HTR-8/SVneo (cell line): ENCODE results near the gene CD7.

Experiments used
- DNase-seq: peaks from one replicate; pipeline ENCODE4 v3.0.0; 2011; ENCODE audit warnings: low spot score, mixed read lengths; ENCODE audit not compliant: insufficient read length
- FAIRE-seq: peaks from 2 replicates; lab custom pipeline; 2011; peaks lifted over from hg19 to GRCh38; lab: Jason Lieb, UNC

Gene CD7

DNA sequence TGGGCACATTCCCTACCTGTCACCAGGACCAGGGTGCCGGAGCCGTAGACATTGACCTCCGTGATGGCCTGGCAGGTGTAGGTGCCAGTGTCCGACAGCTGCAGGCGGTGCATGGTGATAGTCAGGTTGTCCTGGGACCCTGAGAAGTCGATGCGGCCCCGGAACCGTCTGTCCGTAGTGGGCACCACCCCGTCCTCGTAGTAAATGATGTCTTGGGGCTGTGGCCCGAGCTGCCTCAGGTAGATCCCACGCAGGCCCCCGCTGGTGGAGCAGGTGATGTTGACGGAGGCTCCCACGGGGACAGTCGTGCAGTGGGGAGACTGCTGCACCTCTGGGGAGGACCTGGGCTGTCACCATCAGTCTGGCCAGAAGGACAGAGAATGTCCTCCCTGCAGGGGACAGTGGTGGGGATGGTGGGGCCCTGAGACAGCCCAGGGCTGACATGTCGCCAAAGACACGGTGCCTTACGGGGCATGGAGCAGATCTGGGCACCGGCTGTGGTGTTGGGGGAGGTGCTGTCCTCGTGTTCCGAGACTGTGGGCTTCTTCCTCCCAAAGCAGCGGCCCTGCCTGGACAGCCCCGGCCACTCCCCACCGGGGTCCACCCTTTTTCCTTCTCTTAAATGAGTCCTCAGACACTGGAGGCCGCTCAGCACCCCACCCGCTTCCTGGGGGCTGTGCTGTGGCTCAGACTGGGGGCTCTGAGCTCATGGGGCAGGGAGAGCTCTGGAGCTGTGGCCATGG lies 586 bp downstream of the CD7 start:
- no peak for FAIRE-seq

GRCh38 chr17:82315703-82316358 lies 1.6 kb downstream of the CD7 start:
- FAIRE-seq (no peak), DNase-seq (no peak)

More for the DNA sequence above, 586 bp downstream of the CD7 start:
- DNase-seq = no peak

DNA sequence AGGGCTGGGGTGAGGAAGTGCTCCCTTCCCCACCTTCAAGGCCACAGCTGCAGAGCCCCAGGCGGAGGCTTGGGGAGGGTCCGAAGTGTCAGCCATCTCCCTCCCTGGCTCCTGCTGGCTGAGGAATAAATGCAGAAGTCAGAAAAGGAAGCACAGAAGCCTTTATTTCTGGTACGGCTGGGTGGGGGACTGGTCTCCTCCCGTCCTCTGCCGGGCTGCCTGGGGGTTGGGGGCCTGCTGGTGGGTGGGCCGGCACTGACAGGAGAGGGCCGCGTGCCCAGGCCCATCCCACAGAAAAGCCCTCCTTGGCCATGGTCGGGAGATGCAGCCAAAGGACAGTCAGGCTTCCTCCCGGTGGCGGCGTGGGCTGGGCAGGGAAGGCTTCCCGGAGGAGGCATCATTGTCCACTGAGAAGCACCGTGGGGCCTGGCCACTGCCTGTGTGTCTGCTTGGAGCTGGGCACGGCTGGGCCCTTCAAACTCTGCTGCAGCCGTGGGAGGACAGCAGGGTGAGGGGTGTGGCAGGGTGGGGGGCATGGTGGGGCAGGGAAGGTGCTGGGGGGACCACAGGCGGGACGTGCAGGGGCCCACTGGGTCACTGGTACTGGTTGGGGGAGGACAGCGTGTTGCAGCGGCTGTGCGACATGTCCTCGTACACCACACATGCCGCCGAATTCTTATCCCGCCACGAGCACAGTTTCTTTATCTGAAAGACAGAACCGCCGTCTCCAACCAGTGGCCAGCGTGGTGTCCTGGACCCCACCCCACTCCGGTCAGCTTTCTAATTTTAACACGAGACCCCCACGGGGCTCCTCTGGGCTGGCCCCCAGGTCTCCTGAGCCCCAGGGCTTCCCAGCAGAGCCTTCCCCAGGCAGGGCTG lies 2.4 kb downstream of the CD7 start:
- no peak for DNase-seq

GRCh38 chr17:82314012-82314726 lies 3.2 kb downstream of the CD7 start:
- DNase-seq (no peak), FAIRE-seq (no peak)

More for the DNA sequence above, 2.4 kb downstream of the CD7 start:
- no peak for FAIRE-seq

DNA sequence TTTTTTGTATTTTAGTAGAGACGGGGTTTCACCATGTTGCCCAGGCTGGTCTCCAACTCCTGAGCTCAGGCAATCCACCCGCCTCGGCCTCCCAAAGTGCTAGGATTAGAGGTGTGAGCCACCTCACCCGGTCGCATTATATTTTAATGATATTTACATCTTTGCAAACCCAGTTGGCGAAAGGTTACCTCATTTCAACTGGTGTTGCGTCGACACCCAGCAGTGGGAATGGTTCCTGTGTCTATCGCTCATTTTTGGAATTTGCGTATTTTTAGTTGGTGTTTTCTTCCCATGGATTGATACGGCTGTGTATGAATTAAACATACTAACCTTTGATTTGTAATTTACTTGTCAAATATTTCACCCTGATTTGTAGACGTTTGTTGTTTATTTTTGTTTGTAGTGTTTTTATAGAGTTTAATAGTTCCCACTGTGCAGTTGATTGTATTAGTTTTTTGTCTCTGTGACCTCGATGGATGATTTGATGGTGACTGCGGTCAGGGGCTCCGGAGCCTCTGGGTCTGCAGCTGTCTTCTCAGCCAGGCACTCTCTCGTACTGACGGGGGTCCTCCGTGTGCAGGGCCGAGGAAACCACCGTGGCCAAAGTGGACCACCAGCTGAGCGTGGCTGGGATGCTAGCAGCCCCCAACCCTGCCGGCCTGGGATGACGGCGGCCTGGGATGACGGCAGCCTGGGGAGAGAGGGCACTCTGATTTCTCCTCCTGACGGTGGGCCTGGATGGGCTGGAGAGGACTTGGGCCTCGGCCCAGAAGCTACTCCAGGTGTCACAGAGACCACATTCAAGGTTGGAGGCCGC lies 4.0 kb downstream of the CD7 start:
- DNase-seq (no peak), FAIRE-seq (no peak)

- FAIRE-seq (no peak), DNase-seq (no peak)
These were observed 5.4 kb downstream of the CD7 start for GRCh38 chr17:82311971-82312370.

DNA sequence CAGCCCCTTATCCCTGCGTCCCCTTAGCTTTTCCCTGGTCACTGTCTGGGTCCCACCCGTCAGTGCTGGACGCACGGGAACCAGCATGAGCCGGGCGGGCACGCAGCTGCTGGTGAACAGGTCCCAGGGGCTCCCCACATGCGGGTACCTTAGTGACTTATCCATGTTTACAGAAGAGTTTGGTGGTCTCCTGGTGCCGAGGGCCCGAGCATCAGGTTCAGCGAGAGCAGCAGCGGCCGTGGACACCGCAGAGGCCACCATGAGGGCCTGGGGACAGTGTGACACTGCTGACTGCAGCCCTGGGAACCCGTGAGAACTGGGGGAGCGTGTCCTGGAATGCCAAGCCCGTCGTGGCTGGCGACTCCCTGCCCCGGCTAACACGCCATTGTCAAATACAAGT lies 6.5 kb downstream of the CD7 start:
- no peak for DNase-seq
- FAIRE-seq = no peak

GRCh38 chr17:82309656-82310570 lies 7.5 kb downstream of the CD7 start:
- FAIRE-seq = no peak

GRCh38 chr17:82305727-82306300 lies 11.6 kb downstream of the CD7 start:
- FAIRE-seq = no peak
- DNase-seq = no peak

More at GRCh38 chr17:82309656-82310570, 7.5 kb downstream of the CD7 start:
- DNase-seq = no peak

DNA sequence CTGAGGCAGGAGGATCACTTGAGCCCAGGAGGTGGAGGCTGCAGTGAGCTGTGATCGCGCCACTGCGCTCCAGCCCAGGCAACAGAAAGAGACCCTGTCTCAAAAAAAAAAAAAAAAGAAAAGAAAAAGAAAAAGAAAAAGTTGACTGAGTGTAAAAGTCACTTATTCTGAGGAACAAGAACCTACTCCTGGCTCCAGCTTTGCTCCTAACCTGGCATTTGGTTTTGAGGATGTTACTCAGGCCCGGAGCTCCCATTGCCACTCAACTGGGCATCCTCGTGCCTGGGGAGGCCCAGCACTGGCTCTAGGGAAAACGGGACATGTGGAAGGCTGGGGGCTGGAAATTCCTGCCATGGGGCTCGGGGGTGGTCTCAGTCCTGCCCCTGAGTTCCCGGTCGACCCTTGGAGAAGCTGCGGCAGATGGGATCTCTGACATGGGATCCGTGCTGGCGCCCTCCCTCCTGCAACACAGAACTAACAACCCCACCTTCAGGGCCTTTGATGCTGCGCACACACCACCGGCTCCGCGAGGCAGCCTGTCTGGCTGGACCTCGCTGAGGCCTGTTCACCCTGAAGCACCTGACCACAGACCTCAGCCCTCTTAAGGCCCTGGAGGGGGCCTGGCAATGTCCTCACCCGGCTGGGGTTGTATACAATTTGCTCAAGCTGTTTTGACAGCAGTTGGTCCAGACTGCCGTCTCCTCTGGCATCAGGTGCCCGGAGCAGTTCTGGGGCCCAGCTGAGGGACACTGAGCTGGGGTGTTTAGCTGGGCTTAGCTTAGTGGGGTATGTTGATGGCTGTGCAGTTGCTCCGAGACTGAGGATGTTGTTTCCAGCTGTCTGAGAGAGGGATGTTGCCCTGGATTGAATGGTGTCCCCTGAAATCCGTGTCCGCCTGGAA lies 12.3 kb downstream of the CD7 start:
- no peak for FAIRE-seq
- no peak for DNase-seq

DNA sequence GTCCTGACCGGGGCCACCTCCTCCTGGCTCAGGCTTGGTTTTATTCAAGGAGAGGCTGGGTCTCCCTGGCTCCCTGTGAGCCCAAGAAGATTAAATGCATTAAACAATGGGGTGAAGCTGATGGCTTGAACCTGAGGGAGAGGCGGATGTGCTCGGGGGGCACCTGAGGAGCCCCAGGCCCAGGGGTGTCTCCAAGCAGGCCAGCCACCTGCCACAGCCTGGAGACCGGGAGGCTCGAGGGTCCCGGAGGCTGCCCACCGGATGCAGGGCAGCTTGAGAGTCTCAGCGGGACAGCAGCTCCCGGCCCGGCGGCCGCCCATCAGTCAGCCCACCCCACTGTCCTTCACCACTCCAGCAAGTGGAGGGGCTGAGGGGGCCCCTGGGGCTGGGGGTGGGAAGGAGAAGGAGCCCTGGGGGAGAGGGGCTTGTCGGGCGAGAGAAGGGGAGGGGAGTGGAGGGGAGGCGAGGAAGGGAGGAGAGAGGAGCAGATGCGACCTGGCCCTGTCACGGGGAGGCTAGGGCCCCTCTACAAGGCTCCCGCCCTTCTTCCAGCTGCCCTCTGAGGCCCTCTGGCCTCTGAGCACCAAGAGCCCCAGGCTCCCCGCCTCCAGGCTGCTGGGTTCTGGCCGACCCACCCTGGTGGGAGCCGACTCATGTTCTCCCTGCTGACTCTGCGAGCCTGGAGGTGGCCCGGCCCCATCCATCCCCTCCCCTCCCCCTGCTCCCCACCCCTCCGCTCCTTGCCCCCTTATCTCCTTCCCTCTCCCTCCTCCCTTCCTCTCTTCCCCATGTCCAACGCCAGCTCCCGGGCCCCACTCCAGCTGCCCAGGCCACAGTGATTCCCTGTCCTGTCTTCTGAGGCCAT lies 13.2 kb downstream of the CD7 start:
- no peak for DNase-seq
- no peak for FAIRE-seq

GRCh38 chr17:82302991-82303943 lies 14.1 kb downstream of the CD7 start:
- DNase-seq = no peak
- no peak for FAIRE-seq

DNA sequence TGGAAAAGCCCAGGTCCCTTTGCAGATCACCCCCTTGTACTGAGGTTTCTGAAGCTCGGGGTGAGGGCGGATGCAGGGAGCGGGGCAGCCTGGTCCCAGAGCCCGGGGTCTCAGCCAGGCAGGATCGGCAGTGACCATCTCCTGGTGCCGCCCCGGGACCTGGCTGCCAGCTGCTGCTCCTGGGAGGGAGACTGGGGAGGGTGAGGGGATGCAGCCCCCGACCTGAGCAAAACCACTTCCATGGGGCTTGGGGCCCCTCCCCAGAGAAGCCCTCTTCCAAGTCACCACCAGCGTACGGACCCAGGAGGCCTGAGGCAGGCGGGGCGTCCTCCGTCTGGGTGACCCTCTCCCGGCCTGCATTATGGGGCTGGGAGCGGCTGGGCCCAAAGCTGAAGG lies 14.8 kb downstream of the CD7 start:
- DNase-seq = no peak
- FAIRE-seq = no peak

DNA sequence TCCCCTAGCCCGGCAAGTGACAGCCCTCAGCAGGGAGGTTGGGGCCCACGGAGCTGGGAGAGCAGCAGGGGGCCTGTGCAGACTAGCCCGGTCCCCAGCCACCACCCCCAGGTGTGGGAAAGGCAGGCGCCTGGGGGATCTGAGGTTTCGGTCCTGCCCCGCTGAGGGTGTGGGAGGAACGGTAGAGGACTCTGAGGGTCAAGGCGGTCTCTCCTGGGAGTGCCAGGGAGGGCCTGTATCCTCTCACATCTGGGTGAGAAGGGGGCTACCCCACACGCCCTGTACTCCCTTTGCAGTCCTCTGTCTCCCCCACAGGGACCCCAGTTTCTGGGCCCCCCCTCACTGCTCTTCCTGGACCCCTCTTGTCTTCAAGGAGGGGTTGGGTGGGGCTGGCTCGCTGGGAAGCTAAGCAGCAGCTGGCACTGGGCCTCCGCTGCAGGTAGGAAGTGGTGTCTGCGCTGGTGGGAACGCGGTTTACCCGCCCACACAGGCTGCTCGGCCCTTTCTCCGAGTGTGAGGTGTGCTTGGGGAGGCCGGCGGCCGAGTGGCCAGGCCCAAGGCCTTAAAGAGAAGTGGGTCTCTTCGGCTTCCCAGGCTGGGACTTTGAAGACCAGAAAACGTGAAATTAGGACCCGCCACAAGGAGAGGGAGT lies 15.4 kb downstream of the CD7 start:
- FAIRE-seq = no peak
- no peak for DNase-seq
